GM19193 (cell line): Measurements from ENCODE around the gene SSRP1.

Source experiments
- POLR2A ChIP-seq: IDR thresholded peaks from 4 replicates; pipeline ENCODE4 v1.6.1; 2011; ENCODE audit not compliant: insufficient read depth, insufficient read length; ENCODE audit errors: extremely low read depth

Gene SSRP1

DNA sequence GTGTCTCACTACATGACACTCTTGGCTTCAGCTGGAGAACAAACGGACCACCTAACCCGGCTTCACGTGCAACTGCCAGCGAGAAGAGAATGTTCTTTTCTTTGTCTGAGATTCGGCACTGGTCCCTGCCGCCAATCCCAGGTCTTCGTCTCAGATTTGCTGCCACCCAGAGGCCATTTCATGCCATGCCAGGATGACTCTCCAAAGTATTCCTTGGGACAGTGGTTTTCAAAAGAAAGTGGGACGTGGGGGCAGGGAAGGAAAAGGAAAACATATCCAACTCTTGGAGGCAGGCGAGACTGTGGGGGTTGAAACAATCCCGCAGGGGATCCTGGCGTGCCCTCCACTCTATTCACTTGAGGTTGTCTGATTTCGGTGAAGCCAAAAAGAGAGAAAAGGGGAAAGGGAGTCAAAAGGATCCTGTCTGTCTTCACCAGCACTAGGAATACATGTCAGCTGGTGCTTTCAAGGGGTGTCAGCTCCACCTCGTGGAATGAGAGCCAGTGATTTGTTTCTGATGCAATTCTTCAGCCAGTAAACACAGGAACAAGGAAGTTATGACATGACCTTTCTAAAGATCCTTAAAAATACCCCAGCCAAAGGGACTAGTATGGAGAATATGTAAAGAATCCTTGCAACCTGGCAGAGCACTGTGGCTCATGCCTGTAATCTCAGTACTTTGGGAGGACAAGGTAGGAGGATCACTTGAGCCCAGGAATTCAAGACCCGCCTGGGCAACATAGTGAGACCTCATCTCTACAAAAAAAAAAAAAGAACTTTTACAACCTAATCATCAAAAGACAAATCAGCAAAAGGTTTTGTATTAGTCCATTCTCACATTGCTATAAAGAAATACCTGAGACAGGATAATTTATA, 57.6 kb downstream of the SSRP1 start:
- TF ChIP-seq POLR2A = no peak

DNA sequence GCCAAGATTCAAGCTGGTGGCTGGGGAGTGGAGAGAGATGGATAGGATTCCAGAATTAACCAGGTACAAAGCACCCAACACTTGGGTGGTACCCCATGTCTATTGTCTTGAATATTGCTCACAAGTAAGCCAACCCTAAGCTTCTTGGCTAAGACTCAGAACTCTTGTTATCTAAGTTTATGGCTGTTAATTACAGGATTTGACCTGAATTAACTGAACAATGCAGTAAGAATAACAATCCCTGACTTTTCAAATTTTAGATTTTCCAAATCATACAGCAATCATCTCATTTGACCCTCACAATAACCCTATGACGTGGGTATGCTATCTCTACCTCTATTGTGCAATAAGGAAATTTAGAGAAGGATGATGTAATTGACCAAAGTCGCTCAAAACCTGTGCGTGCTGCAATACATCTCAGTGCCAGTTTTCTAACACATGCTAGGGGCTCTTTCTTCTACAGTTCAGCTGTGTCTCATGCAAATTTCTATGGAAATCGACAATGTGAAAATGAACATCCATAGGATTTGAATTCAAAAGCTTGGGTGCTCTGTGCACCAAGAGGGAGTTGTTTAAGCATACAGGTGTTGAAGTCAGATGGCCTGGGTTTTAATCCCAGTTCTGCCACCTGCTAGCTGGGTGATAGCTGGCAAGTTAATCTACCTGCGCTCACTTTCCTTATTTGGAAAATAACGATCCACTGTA, 58.6 kb downstream of the SSRP1 start:
- TF ChIP-seq POLR2A = no peak

DNA sequence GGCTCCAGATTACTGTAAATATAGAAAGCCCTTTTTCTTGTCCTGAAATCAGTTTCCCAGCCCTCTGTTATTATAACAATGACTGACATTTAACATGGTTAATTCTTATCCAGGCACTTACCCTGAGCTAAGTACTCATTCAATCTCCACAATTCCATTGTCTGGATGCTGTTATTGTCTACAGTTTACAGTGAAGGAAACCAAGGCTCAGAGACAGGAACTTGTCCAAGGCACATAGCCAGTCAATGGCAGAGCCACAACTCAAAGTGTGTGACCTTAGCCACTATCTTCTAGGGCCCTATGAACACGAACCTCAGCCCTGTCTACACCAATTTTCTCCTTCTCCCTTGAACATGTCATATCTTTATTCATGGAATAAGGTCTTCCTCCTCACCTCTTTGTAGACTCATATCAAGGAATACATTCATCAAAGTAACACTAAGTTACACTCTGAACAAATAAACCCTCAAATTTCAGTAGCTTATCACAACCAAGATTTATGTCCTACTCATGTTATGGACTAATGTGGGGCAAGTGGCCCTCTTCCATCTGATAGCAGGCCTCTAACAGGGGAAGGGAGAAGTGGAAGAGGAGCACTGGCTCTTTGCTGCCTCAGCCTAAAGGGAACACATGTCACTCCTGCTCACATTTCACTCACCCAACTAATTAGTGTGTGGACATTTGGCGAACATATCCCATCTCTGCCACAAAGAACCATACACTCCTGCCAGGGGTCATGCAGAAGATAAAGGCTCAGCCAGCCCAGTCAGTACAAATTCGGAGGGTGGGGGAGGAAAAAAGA, 59.3 kb downstream of the SSRP1 start:
- no peak for TF ChIP-seq POLR2A
